AG04450 (cell line): Measurements from ENCODE around the gene INPP5A. TPM values are rescaled to one million over a fixed set of nuclear protein-coding genes. Genes with fewer than 3 reads are reported as not detected.

Experiments
- CTCF ChIA-PET: fragments of 300-600, 350-600 bp; formaldehyde crosslinking; extraction: SDS; loops from one replicate; lab custom pipeline; 2022; ENCODE audit warnings: antibody characterized with exemption, inconsistent platforms; lab: Charles Lee
- POLR2A ChIA-PET: fragments of 350-600 bp; formaldehyde crosslinking; extraction: SDS; loops from one replicate; lab custom pipeline; 2021; ENCODE audit warnings: antibody characterized with exemption, inconsistent platforms; lab: Yijun Ruan, JAX
- DNase-seq: peaks from one replicate; pipeline ENCODE4 v3.0.0-alpha.2; 2011; ENCODE audit warnings: low read depth, low spot score
- H3K27ac ChIP-seq: one replicate; pipeline ENCODE4 v1.5.1; 2012; ENCODE audit warnings: low read depth, low read length, control low read depth
- H3K27me3 ChIP-seq: one replicate; pipeline ENCODE4 v1.6.0; 2012; ENCODE audit warnings: low read length; ENCODE audit not compliant: control insufficient read depth, insufficient read depth
- H3K4me3 ChIP-seq: 2 replicates; pipeline ENCODE4 v1.5.1; 2011; ENCODE audit warnings: mild to moderate bottlenecking, low read depth, low read length, control low read depth
- H3K9me3 ChIP-seq: 2 replicates; pipeline ENCODE4 v1.5.1; 2012; ENCODE audit warnings: low read length; ENCODE audit not compliant: control insufficient read depth, insufficient read depth
- CTCF ChIP-seq: IDR thresholded peaks from 2 replicates; pipeline ENCODE4 v1.5.1; 2011; ENCODE audit warnings: low read depth, low read length, control low read depth, inconsistent platforms
- polyA plus RNA-seq: library from polyadenylated mRNA; depleted of rRNA; stranded (reverse); fragments of >200 nt; gene quantifications from 2 replicates; pipeline ENCODE4 v1.2.3, GENCODE V29; 2011

INPP5A gene
- polyA plus RNA-seq, 1 experiment = 22.5 TPM

- DNase-seq = no peak
- Histone ChIP-seq H3K27me3 (peaks cover 13% of the 10 kb centered on the region), H3K9me3 (no peaks in the 10 kb centered on the region; the same call in 1 of the 2 replicates), H3K27ac (no peak overlapping the region), H3K4me3 (no peak overlapping the region)
- TF ChIP-seq CTCF = no peak
- ChIA-PET CTCF (interaction anchor here (0.7 kb wide), 1 partner anchor 153 kb away, joined by 5 read pairs; no protein-coding TSS in a partner anchor), POLR2A (no interaction called here)
These were observed 270.0 kb downstream of the INPP5A start for GRCh38 chr10:132807621-132808049.

- ChIA-PET POLR2A (no interaction called here), CTCF (interaction anchor here (0.7 kb wide), 1 partner anchor 154 kb away, joined by 5 read pairs; no protein-coding TSS in a partner anchor)
- Histone ChIP-seq H3K27ac (no peak overlapping the region), H3K27me3 (peaks cover 13% of the 10 kb centered on the region), H3K4me3 (no peak overlapping the region), H3K9me3 (no peaks in the 10 kb centered on the region; the same call in 1 of the 2 replicates)
- TF ChIP-seq CTCF = no peak
- DNase-seq = no peak
These were observed 271.0 kb downstream of the INPP5A start for GRCh38 chr10:132808383-132809231.

GRCh38 chr10:132809232-132810140, 271.9 kb downstream of the INPP5A start:
- CTCF ChIA-PET = interaction anchor here (0.5 kb wide), 2 partner anchors 14 to 593 kb away, joined by 4 to 7 read pairs; no protein-coding TSS in a partner anchor
- Histone ChIP-seq H3K9me3 (no peaks in the 10 kb centered on the region; the same call in 1 of the 2 replicates), H3K27me3 (peaks cover 13% of the 10 kb centered on the region), H3K4me3 (no peak overlapping the region), H3K27ac (no peak overlapping the region)
- POLR2A ChIA-PET = no interaction called here
- TF ChIP-seq CTCF = no peak
- DNase-seq = no peak

- Histone ChIP-seq H3K9me3 (no peaks in the 10 kb centered on the region; the same call in 1 of the 2 replicates), H3K27me3 (peaks cover 8% of the 10 kb centered on the region), H3K27ac (no peak overlapping the region), H3K4me3 (no peak overlapping the region)
- TF ChIP-seq CTCF = no peak
- ChIA-PET CTCF (interaction anchor here (0.5 kb wide), 2 partner anchors 15 to 594 kb away, joined by 4 to 7 read pairs; no protein-coding TSS in a partner anchor), POLR2A (no interaction called here)
- DNase-seq = no peak
These were observed 272.7 kb downstream of the INPP5A start for GRCh38 chr10:132810141-132810806.
